ENCODE measurements around the gene ADCYAP1R1.

- TF ChIP-seq EZH2 (IDR thresholded peaks at IDR 0.05; ENCODE audit: borderline replicate concordance, low read depth, low read length, severe bottlenecking) (no peak), CTCF (IDR thresholded peaks at IDR 0.05; ENCODE audit: borderline replicate concordance, extremely low read depth, low read length, poor library complexity, severe bottlenecking) (no peak)
Measured at GRCh38 chr7:31125171-31125570, 73.1 kb downstream of the ADCYAP1R1 start.
